Measurements from ENCODE around the gene UCN3. TPM values are rescaled to one million over a fixed set of nuclear protein-coding genes. Genes with fewer than 3 reads are reported as not detected.

Gene UCN3
- total RNA-seq, 1 donor from 2014 or later = not detected

GRCh38 chr10:5344746-5345145 lies 20.0 kb upstream of the UCN3 start:
- no peak for TF ChIP-seq EZH2 (IDR thresholded peaks at IDR 0.05)
- no peak for TF ChIP-seq EZH2phosphoT487 (IDR thresholded peaks at IDR 0.05)
- TF ChIP-seq, protein P1, sequence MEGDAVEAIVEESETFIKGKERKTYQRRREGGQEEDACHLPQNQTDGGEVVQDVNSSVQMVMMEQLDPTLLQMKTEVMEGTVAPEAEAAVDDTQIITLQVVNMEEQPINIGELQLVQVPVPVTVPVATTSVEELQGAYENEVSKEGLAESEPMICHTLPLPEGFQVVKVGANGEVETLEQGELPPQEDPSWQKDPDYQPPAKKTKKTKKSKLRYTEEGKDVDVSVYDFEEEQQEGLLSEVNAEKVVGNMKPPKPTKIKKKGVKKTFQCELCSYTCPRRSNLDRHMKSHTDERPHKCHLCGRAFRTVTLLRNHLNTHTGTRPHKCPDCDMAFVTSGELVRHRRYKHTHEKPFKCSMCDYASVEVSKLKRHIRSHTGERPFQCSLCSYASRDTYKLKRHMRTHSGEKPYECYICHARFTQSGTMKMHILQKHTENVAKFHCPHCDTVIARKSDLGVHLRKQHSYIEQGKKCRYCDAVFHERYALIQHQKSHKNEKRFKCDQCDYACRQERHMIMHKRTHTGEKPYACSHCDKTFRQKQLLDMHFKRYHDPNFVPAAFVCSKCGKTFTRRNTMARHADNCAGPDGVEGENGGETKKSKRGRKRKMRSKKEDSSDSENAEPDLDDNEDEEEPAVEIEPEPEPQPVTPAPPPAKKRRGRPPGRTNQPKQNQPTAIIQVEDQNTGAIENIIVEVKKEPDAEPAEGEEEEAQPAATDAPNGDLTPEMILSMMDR (IDR thresholded peaks at IDR 0.05) = no peak
- no peak overlapping the region for H3K4me2 ChIP-seq
- H3K4me1 ChIP-seq = no peaks in the 10 kb centered on the region
- no peak overlapping the region for H3K4me3 ChIP-seq
- no peaks in the 10 kb centered on the region for H3K79me2 ChIP-seq (ENCODE audit: low read depth)
- H3K4me3 Mint-ChIP-seq = no peak overlapping the region
- no peaks in the 10 kb centered on the region for H3K9me3 ChIP-seq (ENCODE audit: low read depth)
- H3K27ac Mint-ChIP-seq = no peak overlapping the region
- H3F3A ChIP-seq (ENCODE audit: low read depth) = no peaks in the 10 kb centered on the region
- H3K27me3 ChIP-seq = no peaks in the 10 kb centered on the region
- no peak overlapping the region for H2AFZ ChIP-seq (replicated peaks)
- no peaks in the 10 kb centered on the region for H3K9me3 Mint-ChIP-seq
- no peak for DNase-seq (ENCODE audit: low spot score)
- H3K36me3 ChIP-seq = no peaks in the 10 kb centered on the region
- H3K27me3 Mint-ChIP-seq (ENCODE audit: insufficient read depth, low read depth) = peaks cover 5% of the 10 kb centered on the region
- peaks cover 9% of the 10 kb centered on the region for H3K4me1 Mint-ChIP-seq
- H3K27ac ChIP-seq = no peak overlapping the region
- no peak overlapping the region for H3K9ac ChIP-seq
- H3K36me3 Mint-ChIP-seq = no peaks in the 10 kb centered on the region
- no peaks in the 10 kb centered on the region for H4K20me1 ChIP-seq (ENCODE audit: low read depth)

DNA sequence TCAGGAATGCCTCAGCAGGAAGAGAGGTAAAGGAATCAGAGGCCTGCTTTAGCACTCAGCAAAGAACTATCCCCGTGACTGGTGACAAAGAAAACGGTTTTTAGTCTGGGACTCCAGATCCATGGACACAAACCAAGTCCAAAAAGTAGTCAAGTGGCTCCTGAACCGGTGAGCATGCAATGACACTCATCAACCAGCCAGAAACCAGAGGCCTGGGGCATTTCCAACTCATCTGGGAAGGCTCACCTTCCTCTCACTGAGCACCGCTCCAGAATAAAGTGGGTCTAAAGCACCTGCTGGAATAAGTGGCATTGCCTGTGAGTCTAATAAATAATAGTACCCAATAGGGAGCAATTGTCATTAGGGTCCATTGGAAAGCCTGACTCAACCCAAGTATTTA lies 17.9 kb upstream of the UCN3 start:
- H3K4me2 ChIP-seq = no peak overlapping the region
- no peaks in the 10 kb centered on the region for H3K79me2 ChIP-seq (ENCODE audit: low read depth)
- no peaks in the 10 kb centered on the region for H3K36me3 Mint-ChIP-seq
- no peaks in the 10 kb centered on the region for H3K36me3 ChIP-seq
- H3K4me1 Mint-ChIP-seq = peaks cover 6% of the 10 kb centered on the region
- no peak overlapping the region for H3K27ac Mint-ChIP-seq
- H3K27ac ChIP-seq = no peak overlapping the region
- no peak overlapping the region for H3K4me3 ChIP-seq
- DNase-seq (ENCODE audit: low spot score) = no peak
- no peaks in the 10 kb centered on the region for H3K9me3 Mint-ChIP-seq
- H2AFZ ChIP-seq (replicated peaks) = no peak overlapping the region
- no peaks in the 10 kb centered on the region for H3K27me3 ChIP-seq
- H4K20me1 ChIP-seq (ENCODE audit: low read depth) = no peaks in the 10 kb centered on the region
- H3K4me1 ChIP-seq = no peaks in the 10 kb centered on the region
- no peaks in the 10 kb centered on the region for H3K9me3 ChIP-seq (ENCODE audit: low read depth)
- TF ChIP-seq, protein P1 (IDR thresholded peaks at IDR 0.05) = no peak
- TF ChIP-seq EZH2 (IDR thresholded peaks at IDR 0.05) (no peak), EZH2phosphoT487 (IDR thresholded peaks at IDR 0.05) (no peak)
- no peak overlapping the region for H3K4me3 Mint-ChIP-seq
- peaks cover 5% of the 10 kb centered on the region for H3K27me3 Mint-ChIP-seq (ENCODE audit: insufficient read depth, low read depth)
- H3F3A ChIP-seq (ENCODE audit: low read depth) = no peaks in the 10 kb centered on the region
- no peak overlapping the region for H3K9ac ChIP-seq

DNA sequence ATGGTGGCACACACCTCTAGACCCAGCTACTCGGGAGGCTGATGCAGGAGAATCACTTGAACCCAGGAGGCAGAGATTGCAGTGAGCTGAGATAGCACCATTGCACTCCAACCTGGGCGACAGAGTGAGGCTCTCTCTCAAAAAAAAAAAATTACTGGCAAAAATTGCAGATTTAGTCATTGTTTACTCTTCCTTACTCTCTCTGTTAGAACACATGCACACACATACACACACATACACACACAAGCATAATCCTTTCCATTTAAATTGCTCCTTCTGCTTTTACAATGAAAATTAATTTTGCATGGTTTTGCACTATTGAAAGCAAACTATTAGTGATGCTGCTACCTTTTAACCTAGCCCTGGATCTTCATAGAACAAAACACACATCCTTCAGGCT lies 15.4 kb upstream of the UCN3 start:
- H3K4me3 Mint-ChIP-seq = no peak overlapping the region
- Histone ChIP-seq H3K36me3 (no peaks in the 10 kb centered on the region), H3K4me2 (no peak overlapping the region), H3K9me3 (ENCODE audit: low read depth) (no peaks in the 10 kb centered on the region), H4K20me1 (ENCODE audit: low read depth) (no peaks in the 10 kb centered on the region), H3K79me2 (ENCODE audit: low read depth) (no peaks in the 10 kb centered on the region), H3K4me1 (no peaks in the 10 kb centered on the region), H3F3A (ENCODE audit: low read depth) (no peaks in the 10 kb centered on the region), H2AFZ (replicated peaks) (no peak overlapping the region), H3K27me3 (no peaks in the 10 kb centered on the region), H3K4me3 (no peak overlapping the region), H3K27ac (no peak overlapping the region), H3K9ac (no peak overlapping the region)
- H3K4me1 Mint-ChIP-seq = no peaks in the 10 kb centered on the region
- no peak for DNase-seq (ENCODE audit: low spot score)
- peaks cover 5% of the 10 kb centered on the region for H3K27me3 Mint-ChIP-seq (ENCODE audit: insufficient read depth, low read depth)
- no peaks in the 10 kb centered on the region for H3K9me3 Mint-ChIP-seq
- H3K36me3 Mint-ChIP-seq = no peaks in the 10 kb centered on the region
- no peak overlapping the region for H3K27ac Mint-ChIP-seq
- no peak for TF ChIP-seq EZH2phosphoT487 (IDR thresholded peaks at IDR 0.05)
- TF ChIP-seq EZH2 (IDR thresholded peaks at IDR 0.05) = no peak
- TF ChIP-seq, protein P1 (IDR thresholded peaks at IDR 0.05) = no peak
